Astrocyte (in vitro differentiated cells and primary cell): ENCODE measurements around the gene SORL1.

Experiments used
- CTCF ChIP-seq: IDR thresholded peaks from 2 replicates; pipeline ENCODE4 v1.5.1; 2011; ENCODE audit warnings: low read depth, mild to moderate bottlenecking, inconsistent platforms, low read length, moderate library complexity; ENCODE audit not compliant: insufficient read depth
- EZH2 ChIP-seq: IDR thresholded peaks from 2 replicates; pipeline ENCODE4 v1.6.1; 2012; ENCODE audit warnings: mild to moderate bottlenecking, low read length, inconsistent platforms; ENCODE audit not compliant: insufficient read depth

- TF ChIP-seq CTCF (no peak), EZH2 (no peak)
These were observed 33.4 kb upstream of the SORL1 start for GRCh38 chr11:121418625-121419114.
